ENCODE results near the gene CENPM. TPM values are rescaled to one million over a fixed set of nuclear protein-coding genes. Genes with fewer than 3 reads are reported as not detected.
A peak's percentile ranks its signal among the peaks of the same experiment; 100 is the strongest.

CENPM gene
- total RNA-seq, 4 donors from 2014 or later = not detected

DNA sequence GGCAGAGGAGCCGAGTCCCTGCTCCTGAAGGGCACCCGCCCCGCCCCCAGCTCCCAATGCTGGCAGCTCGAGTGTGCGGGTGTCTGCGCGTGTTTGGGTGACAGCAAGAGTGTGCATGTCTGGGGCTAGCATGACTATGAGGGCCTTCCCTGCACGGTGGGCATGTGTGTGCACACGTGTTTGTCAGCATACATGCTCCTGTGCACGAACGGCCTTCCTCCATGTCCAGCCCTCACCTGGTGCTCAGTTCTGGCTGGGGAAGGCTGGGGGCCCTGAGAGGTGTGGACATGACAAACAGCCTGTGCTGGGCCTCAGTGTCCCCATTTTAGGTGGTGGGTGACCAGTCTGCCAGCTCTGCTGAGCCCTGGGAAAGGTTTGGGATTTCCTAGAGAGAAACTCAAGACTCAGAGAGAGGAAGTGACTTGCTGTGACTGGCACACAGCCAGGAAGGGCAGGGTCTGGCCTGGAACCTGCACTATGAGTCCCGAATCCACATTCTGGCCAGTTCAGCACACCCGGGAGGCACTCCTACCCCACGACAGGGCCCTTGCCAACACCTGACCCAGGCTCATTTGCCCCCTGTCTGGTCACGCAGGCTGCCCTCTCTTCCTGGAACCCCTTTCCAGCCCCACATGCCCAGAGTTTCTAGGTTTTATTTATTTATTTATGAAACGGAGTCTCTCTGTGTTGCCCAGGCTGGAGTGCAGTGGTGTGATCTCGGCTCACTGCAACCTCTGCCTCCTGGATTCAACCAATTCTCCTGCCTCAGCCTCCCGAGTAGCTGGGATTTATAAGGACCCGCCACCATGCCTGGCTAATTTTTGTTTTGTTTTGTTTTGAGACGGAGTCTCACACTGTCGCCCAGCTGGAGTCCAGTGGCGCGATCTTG, 28.8 kb downstream of the CENPM start:
- intact Hi-C loops (cut with DNase I) = no loop called here
- WGBS = 80% methylated on average over 22 of the region's 23 CpGs
- TF ChIP-seq POLR2A (IDR thresholded peaks at IDR 0.05; ENCODE audit: low read depth) (no peak), POLR2AphosphoS5 (IDR thresholded peaks at IDR 0.05) (no peak), CTCF (IDR thresholded peaks at IDR 0.05) (no peak), EP300 (IDR thresholded peaks at IDR 0.05) (no peak)
- no peaks in the 10 kb centered on the region for H3K36me3 ChIP-seq
- no peak overlapping the region for H3K27ac ChIP-seq (replicated peaks in 1 of 4)
- peaks cover 15 to 84% (median 43%) of the 10 kb centered on the region in 4 donors for H3K27me3 ChIP-seq
- DNase-seq (ENCODE audit: extremely low spot score) = no peak
- H3K4me1 ChIP-seq = peaks cover 27 to 46% (median 39%) of the 10 kb centered on the region in 4 donors
- no peak overlapping the region for H3K4me3 ChIP-seq
- H3K9me3 ChIP-seq = no peaks in the 10 kb centered on the region

- peaks cover 27 to 46% (median 39%) of the 10 kb centered on the region in 4 donors for H3K4me1 ChIP-seq
- peaks cover 18 to 86% (median 48%) of the 10 kb centered on the region in 4 donors for H3K27me3 ChIP-seq
- no peaks in the 10 kb centered on the region for H3K36me3 ChIP-seq
- 82% methylated on average over 9 of the region's 11 CpGs for WGBS
- no peak overlapping the region for H3K27ac ChIP-seq (replicated peaks in 1 of 4)
- intact Hi-C loops (cut with DNase I) = no loop called here
- DNase-seq (ENCODE audit: extremely low spot score) = no peak
- no peak overlapping the region for H3K4me3 ChIP-seq
- TF ChIP-seq POLR2AphosphoS5 (IDR thresholded peaks at IDR 0.05) = no peak
- no peak for TF ChIP-seq POLR2A (IDR thresholded peaks at IDR 0.05; ENCODE audit: low read depth)
- H3K9me3 ChIP-seq = no peaks in the 10 kb centered on the region
Observed at GRCh38 chr22:41917375-41917902, 29.5 kb downstream of the CENPM start.

- no peak for DNase-seq (ENCODE audit: extremely low spot score)
- TF ChIP-seq EP300 (IDR thresholded peaks at IDR 0.05) = no peak
- TF ChIP-seq POLR2A (IDR thresholded peaks at IDR 0.05; ENCODE audit: low read depth) = no peak
- no peak for TF ChIP-seq CTCF (IDR thresholded peaks at IDR 0.05)
- no peak for TF ChIP-seq POLR2AphosphoS5 (IDR thresholded peaks at IDR 0.05)
- H3K4me3 ChIP-seq = no peak overlapping the region
- intact Hi-C loops (cut with DNase I) = no loop called here
- H3K36me3 ChIP-seq = no peaks in the 10 kb centered on the region
- no peaks in the 10 kb centered on the region for H3K9me3 ChIP-seq
- peaks cover 18 to 92% (median 54%) of the 10 kb centered on the region in 4 donors for H3K27me3 ChIP-seq
- WGBS = 64% methylated on average over 10 of the region's 10 CpGs
- peaks cover 27 to 46% (median 39%) of the 10 kb centered on the region in 4 donors for H3K4me1 ChIP-seq
- no peak overlapping the region for H3K27ac ChIP-seq (replicated peaks in 1 of 4)
Observed at GRCh38 chr22:41916745-41917358, 30.1 kb downstream of the CENPM start.

GRCh38 chr22:41915786-41916493, 31.0 kb downstream of the CENPM start:
- Histone ChIP-seq H3K27ac (replicated peaks in 1 of 4) (no peak overlapping the region), H3K4me3 (peak overlapping the region in 1 of 4 donors; percentile 44), H3K9me3 (no peaks in the 10 kb centered on the region), H3K36me3 (no peaks in the 10 kb centered on the region), H3K27me3 (peaks cover 21 to 100% (median 63%) of the 10 kb centered on the region in 4 donors), H3K4me1 (peaks cover 31 to 51% (median 46%) of the 10 kb centered on the region in 4 donors)
- 66% methylated on average over 8 of the region's 11 CpGs for WGBS
- DNase-seq (ENCODE audit: extremely low spot score) = no peak
- no peak for TF ChIP-seq POLR2AphosphoS5 (IDR thresholded peaks at IDR 0.05)
- no peak for TF ChIP-seq EP300 (IDR thresholded peaks at IDR 0.05)
- TF ChIP-seq CTCF (IDR thresholded peaks at IDR 0.05) = no peak
- no peak for TF ChIP-seq POLR2A (IDR thresholded peaks at IDR 0.05; ENCODE audit: low read depth)
- intact Hi-C loops (cut with DNase I) = no loop called here
